ENCODE data around the gene NINL. TPM values are rescaled to one million over a fixed set of nuclear protein-coding genes. Genes with fewer than 3 reads are reported as not detected.

Gene NINL
- total and polyA plus RNA-seq, 4 experiments from 2014 or later, result 0.36 to 4.0 (median 3.4) TPM; not detected in 1

- no peaks in the 10 kb centered on the region for H3K9me3 ChIP-seq (ENCODE audit: control insufficient read depth in 1 of 2, low read length in 2 of 2)
- ChIA-PET POLR2A (ENCODE audit: partially characterized antibody) (no interaction called here), CTCF (ENCODE audit: partially characterized antibody) (no interaction called here)
- no peak overlapping the region for H3K4me3 Mint-ChIP-seq
- no peak overlapping the region for H3K27ac ChIP-seq (ENCODE audit: low read depth, low read length)
- H3K27me3 Mint-ChIP-seq, result no peaks in the 10 kb centered on the region
- H3K9me3 Mint-ChIP-seq, result no peaks in the 10 kb centered on the region
- DNase-seq, result no peak
- H3K4me1 ChIP-seq (ENCODE audit: insufficient read depth, low read length), result no peaks in the 10 kb centered on the region
- no peak overlapping the region for H3K27ac Mint-ChIP-seq
- no peaks in the 10 kb centered on the region for H3K36me3 ChIP-seq (ENCODE audit: insufficient read depth, low read length)
- intact Hi-C loops (cut with micrococcal nuclease), result no loop called here
- H3K4me3 ChIP-seq (ENCODE audit: low read length in 2 of 2), result no peak overlapping the region
- no peaks in the 10 kb centered on the region for H3K36me3 Mint-ChIP-seq
- H3K4me1 Mint-ChIP-seq, result no peaks in the 10 kb centered on the region
- no peaks in the 10 kb centered on the region for H3K27me3 ChIP-seq (ENCODE audit: insufficient read depth, low read length)
These were observed 127.2 kb downstream of the NINL start for GRCh38 chr20:25457886-25458680.

GRCh38 chr20:25454153-25454900 lies 131.0 kb downstream of the NINL start:
- Mint-ChIP-seq H3K27me3 (no peaks in the 10 kb centered on the region), H3K36me3 (no peaks in the 10 kb centered on the region), H3K27ac (no peak overlapping the region), H3K4me3 (no peak overlapping the region), H3K4me1 (no peaks in the 10 kb centered on the region), H3K9me3 (no peaks in the 10 kb centered on the region)
- no peaks in the 10 kb centered on the region for H3K27me3 ChIP-seq (ENCODE audit: insufficient read depth, low read length)
- no peaks in the 10 kb centered on the region for H3K9me3 ChIP-seq (ENCODE audit: control insufficient read depth in 1 of 2, low read length in 2 of 2)
- CTCF ChIA-PET (ENCODE audit: partially characterized antibody), result no interaction called here
- H3K4me3 ChIP-seq (ENCODE audit: low read length in 2 of 2), result no peak overlapping the region
- H3K27ac ChIP-seq (ENCODE audit: low read depth, low read length), result no peak overlapping the region
- H3K36me3 ChIP-seq (ENCODE audit: insufficient read depth, low read length), result no peaks in the 10 kb centered on the region
- DNase-seq, result no peak
- intact Hi-C loops (cut with micrococcal nuclease), result no loop called here
- no peaks in the 10 kb centered on the region for H3K4me1 ChIP-seq (ENCODE audit: insufficient read depth, low read length)
- POLR2A ChIA-PET (ENCODE audit: partially characterized antibody), result no interaction called here

GRCh38 chr20:25453035-25453810 lies 132.1 kb downstream of the NINL start:
- Mint-ChIP-seq H3K36me3 (no peaks in the 10 kb centered on the region), H3K27me3 (no peaks in the 10 kb centered on the region), H3K9me3 (no peaks in the 10 kb centered on the region), H3K4me3 (no peak overlapping the region), H3K4me1 (no peaks in the 10 kb centered on the region), H3K27ac (no peak overlapping the region)
- H3K27me3 ChIP-seq (ENCODE audit: insufficient read depth, low read length), result no peaks in the 10 kb centered on the region
- H3K9me3 ChIP-seq (ENCODE audit: control insufficient read depth in 1 of 2, low read length in 2 of 2), result no peaks in the 10 kb centered on the region
- H3K36me3 ChIP-seq (ENCODE audit: insufficient read depth, low read length), result no peaks in the 10 kb centered on the region
- ChIA-PET POLR2A (ENCODE audit: partially characterized antibody) (no interaction called here), CTCF (ENCODE audit: partially characterized antibody) (no interaction called here)
- intact Hi-C loops (cut with micrococcal nuclease), result no loop called here
- no peaks in the 10 kb centered on the region for H3K4me1 ChIP-seq (ENCODE audit: insufficient read depth, low read length)
- H3K4me3 ChIP-seq (ENCODE audit: low read length in 2 of 2), result no peak overlapping the region
- DNase-seq, result no peak
- H3K27ac ChIP-seq (ENCODE audit: low read depth, low read length), result no peak overlapping the region

- Mint-ChIP-seq H3K27ac (no peak overlapping the region), H3K9me3 (no peaks in the 10 kb centered on the region), H3K27me3 (no peaks in the 10 kb centered on the region), H3K4me3 (no peak overlapping the region), H3K36me3 (peaks cover 0 to 1% of the 10 kb centered on the region in 2 donors), H3K4me1 (no peaks in the 10 kb centered on the region)
- H3K4me1 ChIP-seq (ENCODE audit: insufficient read depth, low read length), result no peaks in the 10 kb centered on the region
- no peaks in the 10 kb centered on the region for H3K27me3 ChIP-seq (ENCODE audit: insufficient read depth, low read length)
- H3K36me3 ChIP-seq (ENCODE audit: insufficient read depth, low read length), result no peaks in the 10 kb centered on the region
- no peak overlapping the region for H3K27ac ChIP-seq (ENCODE audit: low read depth, low read length)
- DNase-seq, result no peak
- ChIA-PET POLR2A (ENCODE audit: partially characterized antibody) (no interaction called here), CTCF (ENCODE audit: partially characterized antibody) (no interaction called here)
- H3K9me3 ChIP-seq (ENCODE audit: control insufficient read depth in 1 of 2, low read length in 2 of 2), result no peaks in the 10 kb centered on the region
- H3K4me3 ChIP-seq (ENCODE audit: low read length in 2 of 2), result no peak overlapping the region
- intact Hi-C loops (cut with micrococcal nuclease), result no loop called here
These were observed 133.0 kb downstream of the NINL start for GRCh38 chr20:25452333-25452732.

- intact Hi-C loops (cut with micrococcal nuclease), result no loop called here
These were observed 137.7 kb downstream of the NINL start for GRCh38 chr20:25447671-25448070.

GRCh38 chr20:25444556-25444955 lies 140.8 kb downstream of the NINL start:
- Mint-ChIP-seq H3K36me3 (peaks cover 0 to 3% of the 10 kb centered on the region in 2 donors), H3K27ac (peak overlapping the region in 1 of 7 donors; percentile 52), H3K4me3 (no peak overlapping the region), H3K9me3 (no peaks in the 10 kb centered on the region), H3K27me3 (no peaks in the 10 kb centered on the region), H3K4me1 (peaks cover 0 to 1% (median 0%) of the 10 kb centered on the region in 4 donors)
- no peaks in the 10 kb centered on the region for H3K9me3 ChIP-seq (ENCODE audit: control insufficient read depth in 1 of 2, low read length in 2 of 2)
- no peaks in the 10 kb centered on the region for H3K36me3 ChIP-seq (ENCODE audit: insufficient read depth, low read length)
- ChIA-PET CTCF (ENCODE audit: partially characterized antibody) (no interaction called here), POLR2A (ENCODE audit: partially characterized antibody) (no interaction called here)
- H3K4me1 ChIP-seq (ENCODE audit: insufficient read depth, low read length), result no peaks in the 10 kb centered on the region
- intact Hi-C loops (cut with micrococcal nuclease), result loop anchor here (5.0 kb wide), 1 partner anchor 132 kb away; no protein-coding TSS in a partner anchor
- DNase-seq, result no peak
- H3K27me3 ChIP-seq (ENCODE audit: insufficient read depth, low read length), result no peaks in the 10 kb centered on the region
- H3K27ac ChIP-seq (ENCODE audit: low read depth, low read length), result no peak overlapping the region
- H3K4me3 ChIP-seq (ENCODE audit: low read length in 2 of 2), result no peak overlapping the region

More at GRCh38 chr20:25447671-25448070, 137.7 kb downstream of the NINL start:
- Mint-ChIP-seq H3K4me3 (no peak overlapping the region), H3K4me1 (peaks cover 0 to 1% (median 0%) of the 10 kb centered on the region in 4 donors), H3K27me3 (no peaks in the 10 kb centered on the region), H3K36me3 (peaks cover 0 to 3% of the 10 kb centered on the region in 2 donors), H3K27ac (no peak overlapping the region), H3K9me3 (no peaks in the 10 kb centered on the region)
- Histone ChIP-seq H3K27me3 (ENCODE audit: insufficient read depth, low read length) (no peaks in the 10 kb centered on the region), H3K4me1 (ENCODE audit: insufficient read depth, low read length) (no peaks in the 10 kb centered on the region), H3K27ac (ENCODE audit: low read depth, low read length) (no peak overlapping the region), H3K36me3 (ENCODE audit: insufficient read depth, low read length) (no peaks in the 10 kb centered on the region), H3K4me3 (ENCODE audit: low read length in 2 of 2) (no peak overlapping the region), H3K9me3 (ENCODE audit: control insufficient read depth in 1 of 2, low read length in 2 of 2) (no peaks in the 10 kb centered on the region)
- ChIA-PET CTCF (ENCODE audit: partially characterized antibody) (no interaction called here), POLR2A (ENCODE audit: partially characterized antibody) (no interaction called here)
- no peak for DNase-seq

- Mint-ChIP-seq H3K27ac (peak overlapping the region in 1 of 7 donors; percentile 50), H3K27me3 (no peaks in the 10 kb centered on the region), H3K36me3 (no peaks in the 10 kb centered on the region), H3K9me3 (no peaks in the 10 kb centered on the region), H3K4me1 (peaks cover 0 to 1% (median 0%) of the 10 kb centered on the region in 4 donors), H3K4me3 (no peak overlapping the region)
- Histone ChIP-seq H3K4me1 (ENCODE audit: insufficient read depth, low read length) (no peaks in the 10 kb centered on the region), H3K27me3 (ENCODE audit: insufficient read depth, low read length) (no peaks in the 10 kb centered on the region), H3K36me3 (ENCODE audit: insufficient read depth, low read length) (no peaks in the 10 kb centered on the region), H3K27ac (ENCODE audit: low read depth, low read length) (no peak overlapping the region), H3K9me3 (ENCODE audit: control insufficient read depth in 1 of 2, low read length in 2 of 2) (no peaks in the 10 kb centered on the region), H3K4me3 (ENCODE audit: low read length in 2 of 2) (no peak overlapping the region)
- POLR2A ChIA-PET (ENCODE audit: partially characterized antibody), result no interaction called here
- intact Hi-C loops (cut with micrococcal nuclease), result no loop called here
- CTCF ChIA-PET (ENCODE audit: partially characterized antibody), result no interaction called here
- no peak for DNase-seq
These were observed 146.0 kb downstream of the NINL start for GRCh38 chr20:25439328-25439727.
